Epithelial cell of esophagus (primary cell): ENCODE measurements around the gene OST4.

Source experiments
- DNase-seq: peaks from one replicate; pipeline ENCODE4 v3.0.0; 2010; ENCODE audit warnings: low read depth
- H3K4me3 ChIP-seq: 2 replicates; pipeline ENCODE4 v1.5.1; 2011; ENCODE audit warnings: mild to moderate bottlenecking, low read length, control low read depth
- TF ChIP-seq, protein P1 (sequence below): IDR thresholded peaks from 2 replicates; pipeline ENCODE4 v1.5.1; 2011; ENCODE audit warnings: low read depth, mild to moderate bottlenecking, low read length, control low read depth, inconsistent platforms; ENCODE audit not compliant: insufficient read depth; ENCODE audit errors: missing control alignments

Gene OST4

DNA sequence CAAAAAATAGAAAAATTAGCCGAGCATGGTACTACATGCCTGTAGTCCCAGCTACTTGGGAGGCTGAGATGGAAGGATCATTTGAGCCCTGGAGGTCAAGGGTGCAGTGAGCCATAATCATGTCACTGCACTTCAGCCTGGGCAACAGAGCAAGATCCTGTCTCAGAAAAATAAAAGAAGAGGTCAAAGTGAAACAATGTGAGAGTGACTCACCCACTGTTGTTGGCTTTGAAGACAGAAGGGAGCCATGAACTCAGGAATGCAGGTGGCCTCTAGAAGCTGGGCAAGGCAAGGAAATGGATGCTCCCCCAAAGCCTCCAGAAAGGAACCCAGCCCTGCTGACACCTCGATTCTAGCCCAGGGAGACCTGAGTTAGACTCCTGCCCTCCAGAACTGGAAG, 42.4 kb downstream of the OST4 start:
- no peak overlapping the region for H3K4me3 ChIP-seq
- TF ChIP-seq, protein P1, sequence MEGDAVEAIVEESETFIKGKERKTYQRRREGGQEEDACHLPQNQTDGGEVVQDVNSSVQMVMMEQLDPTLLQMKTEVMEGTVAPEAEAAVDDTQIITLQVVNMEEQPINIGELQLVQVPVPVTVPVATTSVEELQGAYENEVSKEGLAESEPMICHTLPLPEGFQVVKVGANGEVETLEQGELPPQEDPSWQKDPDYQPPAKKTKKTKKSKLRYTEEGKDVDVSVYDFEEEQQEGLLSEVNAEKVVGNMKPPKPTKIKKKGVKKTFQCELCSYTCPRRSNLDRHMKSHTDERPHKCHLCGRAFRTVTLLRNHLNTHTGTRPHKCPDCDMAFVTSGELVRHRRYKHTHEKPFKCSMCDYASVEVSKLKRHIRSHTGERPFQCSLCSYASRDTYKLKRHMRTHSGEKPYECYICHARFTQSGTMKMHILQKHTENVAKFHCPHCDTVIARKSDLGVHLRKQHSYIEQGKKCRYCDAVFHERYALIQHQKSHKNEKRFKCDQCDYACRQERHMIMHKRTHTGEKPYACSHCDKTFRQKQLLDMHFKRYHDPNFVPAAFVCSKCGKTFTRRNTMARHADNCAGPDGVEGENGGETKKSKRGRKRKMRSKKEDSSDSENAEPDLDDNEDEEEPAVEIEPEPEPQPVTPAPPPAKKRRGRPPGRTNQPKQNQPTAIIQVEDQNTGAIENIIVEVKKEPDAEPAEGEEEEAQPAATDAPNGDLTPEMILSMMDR, result no peak
- DNase-seq, result no peak

DNA sequence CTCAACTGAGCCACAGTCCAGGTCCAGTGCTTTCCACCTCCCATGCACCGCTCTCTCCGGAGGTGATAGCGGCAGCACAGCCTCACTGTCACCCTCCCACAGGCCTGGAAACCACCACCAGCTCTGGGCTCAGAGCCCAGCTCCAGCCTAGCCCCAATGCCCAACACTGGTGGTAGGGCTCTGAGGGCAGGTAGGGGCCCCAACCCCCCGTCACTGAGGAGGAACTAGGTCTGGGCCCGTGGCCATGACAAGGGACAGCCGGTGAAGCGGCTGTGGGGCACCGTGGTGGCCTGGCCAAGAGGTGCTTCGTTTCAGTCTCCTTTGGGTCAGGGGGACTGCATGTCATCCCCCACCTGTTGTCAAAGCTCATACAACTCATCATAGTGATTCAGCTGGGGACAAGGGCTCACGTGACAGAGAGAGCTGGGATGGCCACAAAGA, 44.2 kb downstream of the OST4 start:
- no peak for DNase-seq
- no peak overlapping the region for H3K4me3 ChIP-seq
- TF ChIP-seq, protein P1, result no peak

DNA sequence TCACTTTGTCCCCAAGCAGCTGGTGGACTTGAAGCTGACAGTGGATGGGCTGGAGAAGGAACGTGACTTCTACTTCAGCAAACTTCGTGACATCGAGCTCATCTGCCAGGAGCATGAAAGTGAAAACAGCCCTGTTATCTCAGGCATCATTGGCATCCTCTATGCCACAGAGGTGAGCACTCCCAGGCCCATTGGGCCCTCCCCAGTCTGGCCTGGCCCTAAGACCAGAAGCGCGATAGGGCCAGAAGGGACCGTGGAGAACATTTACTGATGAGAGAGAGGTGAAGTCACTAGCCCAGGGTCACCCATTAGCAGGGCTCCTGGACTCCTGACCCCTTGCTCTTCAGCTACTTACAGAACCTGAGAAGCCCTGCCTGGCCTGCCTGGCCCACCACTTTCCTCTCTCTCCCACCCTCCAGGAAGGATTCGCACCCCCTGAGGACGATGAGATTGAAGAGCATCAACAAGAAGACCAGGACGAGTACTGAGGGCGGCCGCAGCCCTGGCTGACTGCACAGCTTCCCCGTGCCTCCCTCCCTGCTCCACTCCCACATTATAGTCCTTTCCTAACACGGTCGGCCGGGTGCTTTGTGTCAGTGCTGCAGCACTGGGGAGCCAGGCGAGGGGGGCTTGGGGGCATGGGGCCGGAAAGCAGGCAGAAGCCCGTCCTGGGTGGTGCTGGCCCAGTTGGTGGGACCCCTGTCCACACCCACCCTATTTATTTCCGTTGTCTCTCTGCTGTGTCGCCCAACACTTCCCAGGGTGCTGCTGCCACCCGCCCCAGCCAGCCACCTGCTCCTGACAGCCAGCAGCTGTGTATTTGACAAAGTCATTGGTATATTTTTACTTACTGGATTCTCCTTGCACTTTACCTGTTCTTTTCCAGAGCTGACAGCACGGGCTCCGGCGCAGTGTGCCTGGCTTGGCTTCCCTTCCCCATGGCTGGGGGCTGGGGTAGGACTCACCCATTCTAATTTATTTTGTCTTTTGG, 45.3 kb downstream of the OST4 start:
- no peak for DNase-seq

DNA sequence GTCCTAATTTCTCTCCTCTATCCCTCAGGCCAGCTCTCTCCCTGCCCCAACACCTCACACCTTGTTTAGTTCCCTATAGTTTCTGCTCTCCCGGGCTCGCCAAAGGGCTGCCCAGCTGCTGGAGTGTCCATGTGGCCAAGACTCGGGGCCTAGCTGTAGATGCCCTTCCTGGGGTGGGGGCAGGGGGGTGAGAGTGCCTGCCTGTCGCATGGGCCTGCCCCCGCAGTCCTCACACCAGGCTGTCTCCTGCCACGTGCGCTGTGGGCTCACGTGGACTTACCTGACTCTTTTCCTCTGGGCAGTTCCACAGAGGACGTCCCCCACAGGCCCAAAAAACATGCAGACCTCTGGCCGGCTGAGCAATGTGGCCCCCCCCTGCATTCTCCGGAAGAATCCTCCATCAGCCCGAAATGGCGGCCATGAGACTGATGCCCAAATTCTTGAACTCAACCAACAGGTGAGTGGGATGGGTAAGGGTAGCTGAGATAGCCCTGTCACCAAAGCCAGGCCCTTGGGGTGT, 46.1 kb downstream of the OST4 start:
- DNase-seq, result no peak
- no peak overlapping the region for H3K4me3 ChIP-seq
- TF ChIP-seq, protein P1, result no peak

More for the DNA sequence above, 45.3 kb downstream of the OST4 start:
- TF ChIP-seq, protein P1, result no peak
- no peak overlapping the region for H3K4me3 ChIP-seq

DNA sequence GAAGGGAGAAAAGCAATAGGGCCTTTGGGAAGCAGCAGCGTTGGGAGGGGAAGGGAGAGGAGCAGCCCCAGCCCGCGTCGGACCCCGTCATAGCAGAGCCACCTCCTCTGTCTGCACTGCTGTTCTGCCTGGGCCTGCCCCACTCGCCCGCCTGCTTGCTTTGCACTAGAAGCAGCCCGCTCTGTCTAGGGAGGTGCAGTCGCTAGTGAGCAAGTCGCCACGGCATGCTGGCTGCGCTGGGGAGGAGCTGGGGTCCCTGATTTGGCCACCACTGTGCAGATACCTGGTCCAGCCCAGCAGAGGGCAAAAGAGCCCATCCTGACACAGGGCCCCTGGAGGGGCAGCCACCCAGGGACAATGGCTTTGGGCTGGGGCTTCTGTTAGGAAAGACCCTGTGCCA, 46.6 kb downstream of the OST4 start:
- DNase-seq, result no peak
- no peak overlapping the region for H3K4me3 ChIP-seq
- TF ChIP-seq, protein P1, result no peak

DNA sequence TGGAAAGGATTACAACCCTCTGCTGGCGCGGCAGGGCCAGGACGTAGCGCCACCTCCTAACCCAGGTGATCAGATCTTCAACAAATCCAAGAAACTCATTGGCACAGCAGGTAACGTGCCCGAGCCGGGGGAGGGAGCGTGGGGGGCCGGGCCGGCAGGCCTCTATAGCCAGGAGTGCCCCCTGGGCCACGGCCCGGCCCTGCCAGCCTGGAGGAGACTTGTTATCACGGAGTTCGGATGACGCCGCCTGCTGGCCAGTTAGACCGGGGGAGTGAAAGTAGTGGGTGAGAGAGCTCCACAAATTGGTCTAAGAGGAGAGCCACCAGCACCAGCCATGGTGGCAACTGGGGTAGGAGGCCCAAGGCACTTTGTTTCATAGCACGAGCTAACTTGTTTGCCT, 47.3 kb downstream of the OST4 start:
- no peak overlapping the region for H3K4me3 ChIP-seq
- DNase-seq, result no peak
- TF ChIP-seq, protein P1, result no peak
